ENCODE data around the gene MCTP1.

Gene MCTP1

GRCh38 chr5:95262933-95263660 lies 21.8 kb downstream of the MCTP1 start:
- no peak for TF ChIP-seq RAD21 (IDR thresholded peaks at IDR 0.05; ENCODE audit: low read depth)
- no peak for TF ChIP-seq YY1 (IDR thresholded peaks at IDR 0.05; ENCODE audit: low read depth)
- TF ChIP-seq EP300 (IDR thresholded peaks at IDR 0.05; ENCODE audit: borderline replicate concordance), result no peak
- TF ChIP-seq EGR1 (IDR thresholded peaks at IDR 0.05), result no peak
- TF ChIP-seq MAX (IDR thresholded peaks at IDR 0.05), result no peak

GRCh38 chr5:95261437-95262175 lies 23.3 kb downstream of the MCTP1 start:
- TF ChIP-seq NFIC (IDR thresholded peaks at IDR 0.05) (no peak), CEBPB (IDR thresholded peaks at IDR 0.05) (no peak), RAD21 (IDR thresholded peaks at IDR 0.05; ENCODE audit: low read depth) (peak; percentile 71)

GRCh38 chr5:95256991-95257390 lies 27.9 kb downstream of the MCTP1 start:
- TF ChIP-seq FOXM1 (IDR thresholded peaks at IDR 0.05; ENCODE audit: borderline replicate concordance, low read depth) (no peak), ZBTB7A (IDR thresholded peaks at IDR 0.05; ENCODE audit: low read depth) (no peak), NFIC (IDR thresholded peaks at IDR 0.05) (no peak), EP300 (IDR thresholded peaks at IDR 0.05; ENCODE audit: borderline replicate concordance) (no peak)

GRCh38 chr5:95256446-95256845 lies 28.4 kb downstream of the MCTP1 start:
- no peak for TF ChIP-seq USF1 (IDR thresholded peaks at IDR 0.05)
- no peak for TF ChIP-seq REST (IDR thresholded peaks at IDR 0.05; ENCODE audit: low read depth)
- no peak for TF ChIP-seq ZBTB7A (IDR thresholded peaks at IDR 0.05; ENCODE audit: low read depth)
- TF ChIP-seq CEBPB (IDR thresholded peaks at IDR 0.05), result no peak
- no peak for TF ChIP-seq EGR1 (IDR thresholded peaks at IDR 0.05)
- TF ChIP-seq NFIC (IDR thresholded peaks at IDR 0.05), result no peak
- no peak for TF ChIP-seq TAF1 (IDR thresholded peaks at IDR 0.05; ENCODE audit: low read depth)
- TF ChIP-seq RAD21 (IDR thresholded peaks at IDR 0.05; ENCODE audit: low read depth), result no peak
- TF ChIP-seq FOXM1 (IDR thresholded peaks at IDR 0.05; ENCODE audit: borderline replicate concordance, low read depth), result no peak
- no peak for TF ChIP-seq MAX (IDR thresholded peaks at IDR 0.05)
- TF ChIP-seq YY1 (IDR thresholded peaks at IDR 0.05; ENCODE audit: low read depth), result no peak
- TF ChIP-seq TEAD4 (IDR thresholded peaks at IDR 0.05), result no peak
- TF ChIP-seq CREB1 (IDR thresholded peaks at IDR 0.05; ENCODE audit: low read depth), result no peak
- TF ChIP-seq EP300 (IDR thresholded peaks at IDR 0.05; ENCODE audit: borderline replicate concordance), result no peak
- no peak for TF ChIP-seq TCF12 (IDR thresholded peaks at IDR 0.05; ENCODE audit: low read depth)

- no peak for TF ChIP-seq FOXM1 (IDR thresholded peaks at IDR 0.05; ENCODE audit: borderline replicate concordance, low read depth)
- TF ChIP-seq CREB1 (IDR thresholded peaks at IDR 0.05; ENCODE audit: low read depth), result no peak
- TF ChIP-seq TAF1 (IDR thresholded peaks at IDR 0.05; ENCODE audit: low read depth), result no peak
- no peak for TF ChIP-seq TEAD4 (IDR thresholded peaks at IDR 0.05)
- no peak for TF ChIP-seq ZBTB7A (IDR thresholded peaks at IDR 0.05; ENCODE audit: low read depth)
- TF ChIP-seq RAD21 (IDR thresholded peaks at IDR 0.05; ENCODE audit: low read depth), result no peak
- TF ChIP-seq EP300 (IDR thresholded peaks at IDR 0.05; ENCODE audit: borderline replicate concordance), result no peak
- no peak for TF ChIP-seq CEBPB (IDR thresholded peaks at IDR 0.05)
- TF ChIP-seq TCF12 (IDR thresholded peaks at IDR 0.05; ENCODE audit: low read depth), result no peak
- no peak for TF ChIP-seq MAX (IDR thresholded peaks at IDR 0.05)
- no peak for TF ChIP-seq USF1 (IDR thresholded peaks at IDR 0.05)
- TF ChIP-seq EGR1 (IDR thresholded peaks at IDR 0.05), result no peak
These were observed 32.1 kb downstream of the MCTP1 start for GRCh38 chr5:95252801-95253200.

- TF ChIP-seq USF1 (IDR thresholded peaks at IDR 0.05), result no peak
- no peak for TF ChIP-seq TAF1 (IDR thresholded peaks at IDR 0.05; ENCODE audit: low read depth)
- TF ChIP-seq EGR1 (IDR thresholded peaks at IDR 0.05), result no peak
- no peak for TF ChIP-seq EP300 (IDR thresholded peaks at IDR 0.05; ENCODE audit: borderline replicate concordance)
- TF ChIP-seq NFIC (IDR thresholded peaks at IDR 0.05), result no peak
- no peak for TF ChIP-seq TCF12 (IDR thresholded peaks at IDR 0.05; ENCODE audit: low read depth)
- no peak for TF ChIP-seq CEBPB (IDR thresholded peaks at IDR 0.05)
- no peak for TF ChIP-seq TEAD4 (IDR thresholded peaks at IDR 0.05)
- TF ChIP-seq MAX (IDR thresholded peaks at IDR 0.05), result no peak
- no peak for TF ChIP-seq REST (IDR thresholded peaks at IDR 0.05; ENCODE audit: low read depth)
These were observed 33.7 kb downstream of the MCTP1 start for GRCh38 chr5:95251185-95251584.
